ENCODE results near the gene FAM163B. TPM values are rescaled to one million over a fixed set of nuclear protein-coding genes. Genes with fewer than 3 reads are reported as not detected.

The FAM163B gene
- total and polyA plus RNA-seq, 9 of the 15 experiments (the other 6 are each of a cell fraction or from before 2014, with no cell fraction given) = not detected

DNA sequence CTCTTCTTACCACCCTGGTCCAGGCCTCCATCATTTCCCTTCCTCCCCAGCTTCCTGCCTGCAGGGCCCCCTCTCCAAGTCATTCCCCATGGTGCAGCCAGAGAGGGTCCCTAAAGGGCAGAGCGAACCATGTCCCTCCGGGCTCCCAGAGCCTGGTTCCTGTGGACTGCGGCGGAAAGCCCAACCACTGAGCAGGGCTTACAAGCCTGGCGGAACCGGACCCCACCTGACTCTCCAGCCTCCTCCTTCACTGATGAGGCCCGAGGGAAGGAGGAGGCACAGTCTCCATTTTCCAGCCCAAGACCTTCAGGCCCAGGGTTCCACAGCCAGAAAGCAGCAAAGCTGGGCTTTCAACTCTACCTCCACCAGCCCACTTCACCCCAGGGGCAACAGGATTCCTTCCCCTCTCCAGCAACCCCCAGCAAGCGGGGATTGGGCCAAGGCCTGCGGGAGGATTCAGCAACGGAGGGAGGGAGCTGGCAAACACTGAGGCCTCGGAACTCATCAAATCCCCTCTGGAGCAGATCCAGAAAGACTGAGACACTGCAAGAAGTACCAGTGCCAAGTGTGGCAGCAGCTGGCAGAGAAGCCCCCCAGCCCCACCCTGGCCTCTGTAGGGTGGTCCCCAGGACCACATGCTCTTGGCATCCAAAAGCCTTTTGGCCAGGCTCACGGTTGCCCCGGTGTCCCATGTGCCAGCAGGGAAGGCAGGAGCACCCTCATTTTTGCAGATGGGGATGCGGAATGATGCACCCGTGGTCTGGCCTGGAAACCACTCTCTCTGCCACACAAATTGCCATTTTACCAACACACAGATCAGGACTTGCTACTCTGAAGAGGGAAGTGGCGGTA is 3.1 kb downstream of the FAM163B start (continued):
- TF ChIP-seq, protein P1, sequence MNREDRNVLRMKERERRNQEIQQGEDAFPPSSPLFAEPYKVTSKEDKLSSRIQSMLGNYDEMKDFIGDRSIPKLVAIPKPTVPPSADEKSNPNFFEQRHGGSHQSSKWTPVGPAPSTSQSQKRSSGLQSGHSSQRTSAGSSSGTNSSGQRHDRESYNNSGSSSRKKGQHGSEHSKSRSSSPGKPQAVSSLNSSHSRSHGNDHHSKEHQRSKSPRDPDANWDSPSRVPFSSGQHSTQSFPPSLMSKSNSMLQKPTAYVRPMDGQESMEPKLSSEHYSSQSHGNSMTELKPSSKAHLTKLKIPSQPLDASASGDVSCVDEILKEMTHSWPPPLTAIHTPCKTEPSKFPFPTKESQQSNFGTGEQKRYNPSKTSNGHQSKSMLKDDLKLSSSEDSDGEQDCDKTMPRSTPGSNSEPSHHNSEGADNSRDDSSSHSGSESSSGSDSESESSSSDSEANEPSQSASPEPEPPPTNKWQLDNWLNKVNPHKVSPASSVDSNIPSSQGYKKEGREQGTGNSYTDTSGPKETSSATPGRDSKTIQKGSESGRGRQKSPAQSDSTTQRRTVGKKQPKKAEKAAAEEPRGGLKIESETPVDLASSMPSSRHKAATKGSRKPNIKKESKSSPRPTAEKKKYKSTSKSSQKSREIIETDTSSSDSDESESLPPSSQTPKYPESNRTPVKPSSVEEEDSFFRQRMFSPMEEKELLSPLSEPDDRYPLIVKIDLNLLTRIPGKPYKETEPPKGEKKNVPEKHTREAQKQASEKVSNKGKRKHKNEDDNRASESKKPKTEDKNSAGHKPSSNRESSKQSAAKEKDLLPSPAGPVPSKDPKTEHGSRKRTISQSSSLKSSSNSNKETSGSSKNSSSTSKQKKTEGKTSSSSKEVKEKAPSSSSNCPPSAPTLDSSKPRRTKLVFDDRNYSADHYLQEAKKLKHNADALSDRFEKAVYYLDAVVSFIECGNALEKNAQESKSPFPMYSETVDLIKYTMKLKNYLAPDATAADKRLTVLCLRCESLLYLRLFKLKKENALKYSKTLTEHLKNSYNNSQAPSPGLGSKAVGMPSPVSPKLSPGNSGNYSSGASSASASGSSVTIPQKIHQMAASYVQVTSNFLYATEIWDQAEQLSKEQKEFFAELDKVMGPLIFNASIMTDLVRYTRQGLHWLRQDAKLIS (CRISPR knock-in tag; IDR thresholded peaks at IDR 0.05) = no peak
- TF ChIP-seq POLR2B (IDR thresholded peaks at IDR 0.05; ENCODE audit: low read depth, partially characterized antibody) (no peak), NFIX (CRISPR knock-in tag; IDR thresholded peaks at IDR 0.05; ENCODE audit: low read depth) (no peak), ARID1B (IDR thresholded peaks at IDR 0.05) (no peak), TAL1 (IDR thresholded peaks at IDR 0.05) (no peak), CBX5 (IDR thresholded peaks at IDR 0.05; ENCODE audit: borderline replicate concordance, low read depth) (no peak), ESRRB (CRISPR knock-in tag; IDR thresholded peaks at IDR 0.05; ENCODE audit: borderline replicate concordance) (no peak)

All from K562 (cell line).